Measurements from ENCODE around the gene TSHZ2. TPM values are rescaled to one million over a fixed set of nuclear protein-coding genes. Genes with fewer than 3 reads are reported as not detected.
"Not testable (repeated sequence)": the region's sequence is repeated elsewhere in the genome, so short reads cannot be mapped to it uniquely, and the experiment has no call there.

Gene TSHZ2
- total RNA-seq, 1 experiment from 2014 or later: 0.07 TPM

DNA sequence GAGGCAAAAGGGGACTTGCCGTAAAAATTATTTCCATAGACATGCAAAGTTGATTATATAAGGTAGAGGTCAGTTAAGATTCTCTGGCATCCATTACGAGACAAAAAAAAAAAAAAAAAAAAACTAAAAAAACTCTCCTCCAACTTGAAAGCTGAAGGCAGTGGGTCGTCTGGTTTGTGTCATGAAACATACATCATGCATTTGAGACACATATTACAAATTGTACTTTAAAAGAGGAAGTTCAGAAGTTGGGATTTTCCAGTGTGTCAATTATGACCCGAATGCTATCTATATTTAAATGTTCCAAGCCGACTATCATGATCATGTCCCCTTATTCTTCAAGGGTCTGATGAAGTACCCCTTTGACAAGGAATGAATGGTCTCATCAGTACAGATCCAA, 496.4 kb downstream of the TSHZ2 start:
- ATAC-seq (no peak), DNase-seq (ENCODE audit: low read depth, low spot score) (no peak)
- no peaks in the 10 kb centered on the region for H4K20me1 ChIP-seq (ENCODE audit: insufficient read depth)
- no peaks in the 10 kb centered on the region for H3K9me2 ChIP-seq (ENCODE audit: insufficient read depth)
- H2AFZ ChIP-seq (ENCODE audit: low read depth, low read length, poor library complexity, severe bottlenecking): no peak overlapping the region
- ChIA-PET POLR2A (no interaction called here), CTCF (no interaction called here), RAD21 (ENCODE audit: low non-redundant PET in 1 of 2, low total read pairs in 2 of 2, uncharacterized antibody in 2 of 2, unreplicated experiment in 2 of 2) (no interaction called here)
- no peaks in the 10 kb centered on the region for H3K9me3 ChIP-seq (ENCODE audit: control insufficient read depth in 1 of 2, insufficient read depth in 1 of 2, low read depth in 1 of 2, low read length in 2 of 2)
- H3K27ac ChIP-seq (ENCODE audit: low read depth, low read length): no peak overlapping the region
- H3K9ac ChIP-seq (ENCODE audit: low read length): no peak overlapping the region
- no TSS peak for BruUV-seq (replicated peaks)
- TF ChIP-seq YY1 (IDR thresholded peaks at IDR 0.05; ENCODE audit: extremely low read depth, insufficient replicate concordance, low read depth, low read length) (no peak), JUND (IDR thresholded peaks at IDR 0.05) (no peak), ZBTB33 (IDR thresholded peaks at IDR 0.05; ENCODE audit: extremely low read depth, insufficient replicate concordance, low read length) (no peak), MAX (IDR thresholded peaks at IDR 0.05) (no peak), ATF3 (IDR thresholded peaks at IDR 0.05) (no peak), POLR2AphosphoS5 (IDR thresholded peaks at IDR 0.05; ENCODE audit: low read depth, low read length) (no peak), RAD21 (IDR thresholded peaks at IDR 0.05; ENCODE audit: low read depth) (no peak), REST (IDR thresholded peaks at IDR 0.05; ENCODE audit: low read depth) (no peak), TCF7L2 (IDR thresholded peaks at IDR 0.05; ENCODE audit: borderline replicate concordance, extremely low read depth, insufficient read depth, insufficient read length) (no peak), CTCF (IDR thresholded peaks at IDR 0.05 in 2 of 3, conservative IDR thresholded peaks at IDR 0.05 in 1 of 3; ENCODE audit: borderline replicate concordance in 1 of 3, insufficient read depth in 1 of 3, low read depth in 2 of 3, low read length in 2 of 3) (no peak), ZNF274 (IDR thresholded peaks at IDR 0.05; ENCODE audit: low read depth, low read length) (no peak), ELF1 (IDR thresholded peaks at IDR 0.05; ENCODE audit: borderline replicate concordance, low read depth) (no peak), EGR1 (IDR thresholded peaks at IDR 0.05; ENCODE audit: low read depth) (no peak)
- H3K4me2 ChIP-seq (ENCODE audit: low read length): no peak overlapping the region
- no peaks in the 10 kb centered on the region for H3K4me1 ChIP-seq (ENCODE audit: control insufficient read depth in 1 of 2, insufficient read depth in 2 of 2, low read length in 2 of 2)
- 0 out of 2 replicates have a peak, but pooled peaks cover 6% of the 10 kb centered on the region for H3K27me3 ChIP-seq (ENCODE audit: insufficient read depth, low read length)
- H3K36me3 ChIP-seq (ENCODE audit: control insufficient read depth in 1 of 2, insufficient read depth in 2 of 2, low read length in 2 of 2): no peaks in the 10 kb centered on the region
- no peak overlapping the region for H3K4me3 ChIP-seq (replicated peaks in 1 of 2; ENCODE audit: low read depth in 1 of 2, low read length in 2 of 2)
- H3K79me2 ChIP-seq (ENCODE audit: insufficient read depth, low read length): no peaks in the 10 kb centered on the region
- intact Hi-C loops (cut with micrococcal nuclease): no loop called here

DNA sequence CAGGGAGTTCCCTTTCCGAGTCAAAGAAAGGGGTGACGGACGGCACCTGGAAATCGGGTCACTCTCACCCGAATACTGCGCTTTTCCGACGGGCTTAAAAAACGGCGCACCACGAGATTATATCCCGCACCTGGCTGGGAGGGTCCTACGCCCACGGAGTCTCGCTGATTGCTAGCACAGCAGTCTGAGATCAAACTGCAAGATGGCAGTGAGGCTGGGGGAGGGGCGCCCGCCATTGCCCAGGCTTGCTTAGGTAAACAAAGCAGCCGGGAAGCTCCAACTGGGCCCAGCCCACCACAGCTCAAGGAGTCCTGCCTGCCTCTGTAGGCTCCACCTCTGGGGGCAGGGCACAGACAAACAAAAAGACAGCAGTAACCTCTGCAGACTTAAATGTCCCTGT, 500.7 kb downstream of the TSHZ2 start:
- H4K20me1 ChIP-seq (ENCODE audit: insufficient read depth); H2AFZ ChIP-seq (ENCODE audit: low read depth, low read length, poor library complexity, severe bottlenecking); POLR2A ChIA-PET; H3K9me2 ChIP-seq (ENCODE audit: insufficient read depth); H3K36me3 ChIP-seq (ENCODE audit: control insufficient read depth in 1 of 2, insufficient read depth in 2 of 2, low read length in 2 of 2); H3K79me2 ChIP-seq (ENCODE audit: insufficient read depth, low read length); RAD21 ChIA-PET (ENCODE audit: low non-redundant PET in 1 of 2, low total read pairs in 2 of 2, uncharacterized antibody in 2 of 2, unreplicated experiment in 2 of 2); H3K4me3 ChIP-seq (replicated peaks in 1 of 2; ENCODE audit: low read depth in 1 of 2, low read length in 2 of 2); ATAC-seq; H3K9ac ChIP-seq (ENCODE audit: low read length); CTCF ChIA-PET; BruUV-seq (replicated peaks); H3K4me1 ChIP-seq (ENCODE audit: control insufficient read depth in 1 of 2, insufficient read depth in 2 of 2, low read length in 2 of 2); H3K9me3 ChIP-seq (ENCODE audit: control insufficient read depth in 1 of 2, insufficient read depth in 1 of 2, low read depth in 1 of 2, low read length in 2 of 2); H3K27ac ChIP-seq (ENCODE audit: low read depth, low read length); H3K27me3 ChIP-seq (ENCODE audit: insufficient read depth, low read length); intact Hi-C loops (cut with micrococcal nuclease); DNase-seq (ENCODE audit: low read depth, low spot score); H3K4me2 ChIP-seq (ENCODE audit: low read length): not testable (repeated sequence)

Measured in HCT116 (cell line).